GM12873 (cell line): ENCODE results near the gene ATP5PB.

ENCODE experiments used
- CTCF ChIP-seq: IDR thresholded peaks from 2 replicates; pipeline ENCODE4 v1.5.1; 2012; ENCODE audit warnings: low read depth, mild to moderate bottlenecking, moderate library complexity, low read length, control low read depth; ENCODE audit not compliant: insufficient read depth; ENCODE audit errors: missing control alignments

The ATP5PB gene

GRCh38 chr1:111414756-111415155, 34.5 kb upstream of the ATP5PB start:
- TF ChIP-seq CTCF: no peak

GRCh38 chr1:111415461-111415860, 33.8 kb upstream of the ATP5PB start:
- no peak for TF ChIP-seq CTCF

DNA sequence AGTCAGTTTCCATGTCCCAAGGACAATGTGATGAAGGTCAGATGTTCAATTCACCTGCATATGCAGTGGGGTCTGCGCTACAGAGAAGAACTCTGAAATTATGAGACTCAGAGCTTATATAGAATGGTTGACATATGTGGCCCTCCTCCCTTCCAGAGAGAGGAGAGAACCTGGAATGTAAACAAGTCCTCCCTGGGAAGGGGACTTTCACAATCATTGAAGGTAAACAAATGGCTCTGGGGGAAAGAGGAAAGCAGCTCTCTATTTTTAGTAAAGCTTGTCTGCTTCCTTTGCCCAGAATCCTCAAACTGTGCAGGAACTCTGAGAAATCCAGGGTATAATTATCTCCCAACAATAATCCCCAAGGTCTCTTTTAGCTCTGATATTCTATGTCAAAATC, 31.5 kb upstream of the ATP5PB start:
- no peak for TF ChIP-seq CTCF

GRCh38 chr1:111419037-111419436, 30.2 kb upstream of the ATP5PB start:
- TF ChIP-seq CTCF: no peak

- TF ChIP-seq CTCF: no peak
Measured at GRCh38 chr1:111420377-111420776, 28.9 kb upstream of the ATP5PB start.

- no peak for TF ChIP-seq CTCF
Measured at GRCh38 chr1:111422546-111423391, 26.5 kb upstream of the ATP5PB start.

DNA sequence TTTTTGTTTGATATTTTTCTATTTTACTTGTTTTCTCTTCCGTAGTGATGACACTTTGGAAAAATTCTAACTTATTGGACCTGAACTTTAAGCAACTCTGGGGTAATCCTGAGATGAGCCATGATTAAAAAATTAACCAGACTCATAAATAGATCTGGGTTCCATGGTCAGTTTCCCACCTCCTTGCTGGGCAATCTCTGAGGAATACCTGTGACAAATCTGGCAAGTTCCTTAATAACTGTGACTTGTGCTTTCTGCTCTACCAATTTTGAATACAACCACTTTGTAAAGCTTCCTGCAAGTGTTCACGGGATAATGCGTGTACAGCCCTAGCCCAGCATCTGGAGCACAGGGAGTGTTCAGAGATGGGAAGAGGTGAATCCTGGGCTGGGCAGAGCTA, 25.0 kb upstream of the ATP5PB start:
- TF ChIP-seq CTCF: no peak

- no peak for TF ChIP-seq CTCF
Measured at GRCh38 chr1:111436726-111437125, 12.5 kb upstream of the ATP5PB start.
